IPS-18a (cell line): ENCODE measurements around the gene CSTPP1.

Source experiments
- H3K27ac ChIP-seq: one replicate; pipeline ENCODE4 v1.5.1; 2013; ENCODE audit warnings: low read length
- H3K27me3 ChIP-seq: one replicate; pipeline ENCODE4 v1.6.1; 2013; ENCODE audit warnings: mild to moderate bottlenecking, low read length; ENCODE audit not compliant: control insufficient read depth, insufficient read depth
- H3K36me3 ChIP-seq: one replicate; pipeline ENCODE4 v1.6.1; 2013; ENCODE audit warnings: low read depth, low read length; ENCODE audit not compliant: control insufficient read depth
- H3K4me1 ChIP-seq: one replicate; pipeline ENCODE4 v1.6.1; 2013; ENCODE audit warnings: low read depth, low read length; ENCODE audit not compliant: control insufficient read depth
- H3K4me3 ChIP-seq: one replicate; pipeline ENCODE4 v1.5.1; 2013; ENCODE audit warnings: low read length
- H3K9ac ChIP-seq: one replicate; pipeline ENCODE4 v1.6.1; 2013; ENCODE audit warnings: mild to moderate bottlenecking, low read length, moderate library complexity
- H3K9me3 ChIP-seq: one replicate; pipeline ENCODE4 v1.6.1; 2013; ENCODE audit warnings: low read depth, low read length; ENCODE audit not compliant: control insufficient read depth

The CSTPP1 gene

DNA sequence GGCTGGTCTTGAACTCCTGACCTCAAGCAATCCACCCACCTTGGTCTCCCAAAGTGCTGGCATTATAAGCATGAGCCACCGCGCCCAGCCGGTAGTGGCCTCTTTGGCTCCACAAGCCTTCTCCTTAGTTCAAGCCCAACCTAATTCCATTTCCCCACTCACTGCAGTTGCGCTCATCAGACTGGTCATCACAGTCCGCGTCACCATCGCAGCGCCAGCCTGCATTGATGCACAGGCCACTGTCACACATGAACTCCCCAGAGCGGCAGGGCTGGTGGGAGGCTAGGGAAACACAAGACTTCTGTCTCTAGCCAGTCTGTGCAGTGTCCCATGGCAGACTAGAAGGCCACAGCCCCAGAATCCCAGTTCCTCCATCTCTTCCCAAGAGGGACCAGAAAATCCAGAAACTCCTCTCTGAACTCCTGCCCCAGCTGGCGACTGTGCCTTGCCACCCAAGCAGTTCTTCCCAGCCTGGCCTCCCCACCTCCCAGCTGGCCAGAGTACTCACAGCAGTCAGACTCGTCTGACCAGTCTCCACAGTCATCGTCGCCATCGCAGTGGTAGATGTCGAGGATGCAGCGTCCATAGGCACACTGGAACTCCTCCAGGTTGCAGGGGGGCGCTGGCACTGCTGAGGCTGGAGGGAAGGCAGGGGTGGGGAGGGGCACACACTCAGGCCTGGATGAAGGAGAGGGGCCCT is 38.0 kb upstream of the CSTPP1 start:
- no peaks in the 10 kb centered on the region for H3K4me1 ChIP-seq
- H3K9me3 ChIP-seq = no peaks in the 10 kb centered on the region
- H3K27me3 ChIP-seq = no peaks in the 10 kb centered on the region
- H3K4me3 ChIP-seq = no peak overlapping the region
- H3K27ac ChIP-seq = no peak overlapping the region
- H3K36me3 ChIP-seq = peaks cover 17% of the 10 kb centered on the region
- no peak overlapping the region for H3K9ac ChIP-seq

- Histone ChIP-seq H3K4me3 (no peak overlapping the region), H3K4me1 (peaks cover 6% of the 10 kb centered on the region)
These were observed 37.0 kb upstream of the CSTPP1 start for GRCh38 chr11:46899501-46900025.

DNA sequence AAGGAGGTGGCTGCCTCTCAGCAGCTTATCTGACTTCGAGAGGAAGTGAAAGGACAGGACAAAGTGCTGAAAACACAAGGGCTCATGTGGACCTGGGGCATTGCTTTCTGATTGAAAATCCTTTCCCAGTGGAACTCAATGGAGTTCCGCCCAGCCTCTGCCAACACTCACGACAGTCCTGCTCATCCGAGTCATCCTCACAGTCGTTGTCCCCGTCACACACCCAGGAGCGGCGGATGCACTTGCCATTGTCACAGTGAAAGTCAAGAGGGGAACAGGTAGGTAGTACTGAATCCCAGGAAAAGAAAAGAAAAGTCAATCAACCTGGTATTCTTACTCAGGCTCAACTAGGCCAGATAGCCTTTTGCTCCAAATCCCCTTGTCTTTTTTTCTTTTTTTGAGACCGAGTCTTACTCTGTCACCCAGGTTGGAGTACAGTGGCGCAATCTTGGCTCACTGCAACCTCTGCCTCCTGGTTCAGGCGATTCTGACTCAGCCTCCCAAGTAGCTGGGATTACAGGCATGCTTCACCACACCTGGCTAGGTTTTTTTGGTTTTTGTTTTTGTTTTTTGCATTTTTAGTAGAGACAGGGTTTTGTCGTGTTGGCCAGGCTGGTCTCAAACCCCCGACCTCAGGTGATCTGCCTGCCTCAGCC is 36.3 kb upstream of the CSTPP1 start:
- peaks cover 7% of the 10 kb centered on the region for H3K4me1 ChIP-seq
- no peak overlapping the region for H3K4me3 ChIP-seq
- no peaks in the 10 kb centered on the region for H3K9me3 ChIP-seq
- H3K9ac ChIP-seq = no peak overlapping the region
- no peaks in the 10 kb centered on the region for H3K27me3 ChIP-seq
- peaks cover 9% of the 10 kb centered on the region for H3K36me3 ChIP-seq
- no peak overlapping the region for H3K27ac ChIP-seq

More at GRCh38 chr11:46899501-46900025, 37.0 kb upstream of the CSTPP1 start:
- H3K27ac ChIP-seq = no peak overlapping the region
- H3K27me3 ChIP-seq = no peaks in the 10 kb centered on the region
- peaks cover 12% of the 10 kb centered on the region for H3K36me3 ChIP-seq
- no peak overlapping the region for H3K9ac ChIP-seq
- H3K9me3 ChIP-seq = no peaks in the 10 kb centered on the region

- Histone ChIP-seq H3K4me3 (no peak overlapping the region), H3K9me3 (no peaks in the 10 kb centered on the region), H3K36me3 (peaks cover 3% of the 10 kb centered on the region), H3K4me1 (peaks cover 7% of the 10 kb centered on the region), H3K27me3 (no peaks in the 10 kb centered on the region), H3K9ac (no peak overlapping the region), H3K27ac (no peak overlapping the region)
These were observed 35.4 kb upstream of the CSTPP1 start for GRCh38 chr11:46901156-46901555.

- no peak overlapping the region for H3K9ac ChIP-seq
- no peaks in the 10 kb centered on the region for H3K27me3 ChIP-seq
- H3K27ac ChIP-seq = no peak overlapping the region
- H3K36me3 ChIP-seq = peaks cover 3% of the 10 kb centered on the region
- H3K4me3 ChIP-seq = no peak overlapping the region
- peaks cover 18% of the 10 kb centered on the region for H3K4me1 ChIP-seq
- no peaks in the 10 kb centered on the region for H3K9me3 ChIP-seq
These were observed 33.9 kb upstream of the CSTPP1 start for GRCh38 chr11:46902694-46903093.

DNA sequence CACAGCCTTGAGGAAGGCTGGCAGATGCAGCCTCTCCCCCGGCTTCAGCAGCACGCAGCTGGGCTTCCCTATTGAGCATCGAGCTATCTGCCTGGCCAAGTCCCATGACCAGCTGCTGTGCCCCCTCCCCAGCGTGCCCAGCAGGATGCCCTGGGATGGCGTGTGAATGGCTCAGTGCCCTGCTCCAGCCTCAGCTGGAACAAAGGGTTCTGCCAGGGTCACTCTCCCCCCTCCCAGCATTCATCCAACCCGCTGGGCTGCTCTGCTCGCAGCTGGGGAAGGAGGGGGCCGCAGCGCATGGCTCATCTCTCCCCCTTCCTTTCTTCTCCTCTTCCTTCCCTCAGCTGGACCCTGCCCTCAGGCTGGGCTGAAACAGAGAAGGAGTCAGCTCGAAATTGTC is 32.7 kb upstream of the CSTPP1 start:
- H3K4me1 ChIP-seq = peaks cover 18% of the 10 kb centered on the region
- H3K27me3 ChIP-seq = no peaks in the 10 kb centered on the region
- H3K4me3 ChIP-seq = no peak overlapping the region
- peaks cover 3% of the 10 kb centered on the region for H3K36me3 ChIP-seq
- H3K27ac ChIP-seq = no peak overlapping the region
- H3K9me3 ChIP-seq = no peaks in the 10 kb centered on the region
- no peak overlapping the region for H3K9ac ChIP-seq

- Histone ChIP-seq H3K9ac (no peak overlapping the region), H3K9me3 (no peaks in the 10 kb centered on the region), H3K27me3 (no peaks in the 10 kb centered on the region), H3K36me3 (no peaks in the 10 kb centered on the region), H3K4me1 (peaks cover 23% of the 10 kb centered on the region), H3K27ac (no peak overlapping the region), H3K4me3 (no peak overlapping the region)
These were observed 30.8 kb upstream of the CSTPP1 start for GRCh38 chr11:46905806-46906205.

GRCh38 chr11:46906609-46907041 is 29.9 kb upstream of the CSTPP1 start:
- Histone ChIP-seq H3K36me3 (no peaks in the 10 kb centered on the region), H3K27ac (no peak overlapping the region), H3K9ac (no peak overlapping the region), H3K4me3 (no peak overlapping the region), H3K9me3 (no peaks in the 10 kb centered on the region), H3K4me1 (peaks cover 23% of the 10 kb centered on the region), H3K27me3 (no peaks in the 10 kb centered on the region)

DNA sequence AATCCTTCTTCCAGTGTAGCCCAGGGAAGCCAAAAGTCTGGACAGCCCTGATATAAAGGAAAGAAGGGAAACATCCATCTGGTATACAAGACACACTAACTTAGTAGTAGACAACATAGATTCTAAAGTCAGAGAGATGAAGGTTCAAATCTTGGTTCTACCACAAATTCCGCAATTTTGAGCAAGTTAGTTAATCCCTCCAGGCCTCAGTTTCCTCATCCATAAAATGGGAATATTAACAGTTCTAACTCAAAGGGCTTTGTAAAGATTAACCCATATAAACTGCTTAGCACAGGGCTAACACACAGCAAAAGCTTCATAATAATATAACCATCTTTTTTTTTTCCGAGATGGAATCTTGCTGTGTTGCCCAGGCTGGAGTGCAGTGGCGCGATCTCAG is 29.0 kb upstream of the CSTPP1 start:
- no peaks in the 10 kb centered on the region for H3K9me3 ChIP-seq
- no peaks in the 10 kb centered on the region for H3K36me3 ChIP-seq
- H3K4me3 ChIP-seq = no peak overlapping the region
- H3K27me3 ChIP-seq = no peaks in the 10 kb centered on the region
- H3K4me1 ChIP-seq = peaks cover 29% of the 10 kb centered on the region
- H3K9ac ChIP-seq = no peak overlapping the region
- H3K27ac ChIP-seq = no peak overlapping the region

DNA sequence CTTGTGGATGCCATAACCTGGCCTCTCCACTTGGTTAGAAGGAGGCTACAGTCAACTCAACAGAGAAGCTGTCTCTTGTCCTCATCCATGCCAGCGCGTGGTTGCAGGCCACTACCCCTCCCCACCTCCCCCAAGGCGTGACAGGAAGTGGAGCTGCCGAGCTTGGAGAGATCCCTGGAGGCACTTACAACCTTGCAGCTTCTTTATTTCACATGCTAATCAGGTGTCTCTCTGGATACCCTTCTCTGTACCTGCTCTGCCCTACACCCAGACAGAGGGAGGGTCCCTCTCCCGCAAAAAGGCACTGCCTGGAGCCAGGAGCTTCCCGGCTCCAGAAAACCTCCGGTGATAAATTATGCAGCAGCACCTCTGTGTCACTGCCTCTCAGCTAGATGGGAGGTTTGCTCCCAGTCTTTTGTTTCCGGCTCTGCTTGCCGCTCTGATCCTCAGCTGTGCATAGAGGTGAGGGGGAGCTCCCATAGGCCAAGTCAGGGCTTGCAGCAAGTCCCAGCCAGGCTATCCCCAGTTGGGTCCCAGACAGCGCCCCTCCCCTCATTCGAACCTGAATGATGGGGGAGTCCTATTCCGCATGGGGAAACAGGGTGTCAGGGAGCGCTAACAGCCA is 23.9 kb upstream of the CSTPP1 start:
- Histone ChIP-seq H3K9me3 (no peaks in the 10 kb centered on the region), H3K27ac (peak overlapping the region; percentile 19), H3K9ac (peak overlapping the region; percentile 54), H3K27me3 (peaks cover 31% of the 10 kb centered on the region), H3K36me3 (no peaks in the 10 kb centered on the region), H3K4me3 (peak overlapping the region; percentile 60), H3K4me1 (peaks cover 41% of the 10 kb centered on the region)

GRCh38 chr11:46913484-46913883 is 23.1 kb upstream of the CSTPP1 start:
- Histone ChIP-seq H3K4me3 (peak overlapping the region; percentile 60), H3K27ac (peak overlapping the region; percentile 19), H3K27me3 (peaks cover 34% of the 10 kb centered on the region), H3K9me3 (no peaks in the 10 kb centered on the region), H3K36me3 (no peaks in the 10 kb centered on the region), H3K4me1 (peaks cover 41% of the 10 kb centered on the region), H3K9ac (peak overlapping the region; percentile 54)
